H4 (cell line): ENCODE results near the gene TIAL1. TPM values are rescaled to one million over a fixed set of nuclear protein-coding genes. Genes with fewer than 3 reads are reported as not detected.
A peak's percentile ranks its signal among the peaks of the same experiment; 100 is the strongest.
"Not testable (repeated sequence)": the region's sequence is repeated elsewhere in the genome, so short reads cannot be mapped to it uniquely, and the experiment has no call there.

Experiments used
- DNase-seq: peaks from one replicate; pipeline ENCODE4 v3.0.0-alpha.2; 2015; ENCODE audit warnings: low spot score
- total RNA-seq: library from RNA; depleted of rRNA; stranded (reverse); fragments of >200 nt; shearing (Covaris generic); gene quantifications from 2 replicates; pipeline ENCODE4 v1.2.3, GENCODE V29; 2014

TIAL1 gene
- total RNA-seq, 1 experiment from 2014 or later: 51.4 TPM

- DNase-seq: no peak
These were observed 17.0 kb upstream of the TIAL1 start for GRCh38 chr10:119613741-119614140.

- no peak for DNase-seq
These were observed 14.7 kb upstream of the TIAL1 start for GRCh38 chr10:119611433-119611832.

- no peak for DNase-seq
These were observed 12.8 kb upstream of the TIAL1 start for GRCh38 chr10:119609516-119609915.

- DNase-seq: no peak
These were observed 11.8 kb upstream of the TIAL1 start for GRCh38 chr10:119608316-119609155.

- no peak for DNase-seq
These were observed 7.7 kb upstream of the TIAL1 start for GRCh38 chr10:119604468-119604867.

GRCh38 chr10:119602241-119603095 is 5.7 kb upstream of the TIAL1 start:
- no peak for DNase-seq

GRCh38 chr10:119598397-119598796 is 1.6 kb upstream of the TIAL1 start:
- no peak for DNase-seq

- DNase-seq: no peak
These were observed 832 bp upstream of the TIAL1 start for GRCh38 chr10:119597405-119598186.

GRCh38 chr10:119595676-119596515 is 868 bp downstream of the TIAL1 start:
- no peak for DNase-seq

GRCh38 chr10:119595134-119595675 is 1.6 kb downstream of the TIAL1 start:
- DNase-seq: no peak

GRCh38 chr10:119588071-119588470 is 8.7 kb downstream of the TIAL1 start:
- DNase-seq: no peak

GRCh38 chr10:119578355-119578754 is 18.4 kb downstream of the TIAL1 start:
- DNase-seq: no peak

- no peak for DNase-seq
These were observed 20.8 kb downstream of the TIAL1 start for GRCh38 chr10:119575991-119576390.

GRCh38 chr10:119575506-119575905 is 21.3 kb downstream of the TIAL1 start:
- peak; percentile 37 for DNase-seq

GRCh38 chr10:119567978-119568377 is 28.8 kb downstream of the TIAL1 start:
- DNase-seq: no peak

GRCh38 chr10:119562097-119562496 is 34.7 kb downstream of the TIAL1 start:
- no peak for DNase-seq

- not testable (repeated sequence) for DNase-seq
These were observed 37.3 kb downstream of the TIAL1 start for GRCh38 chr10:119559511-119559910.

- DNase-seq: not testable (repeated sequence)
These were observed 40.7 kb downstream of the TIAL1 start for GRCh38 chr10:119556081-119556480.

- DNase-seq: no peak
These were observed 41.5 kb downstream of the TIAL1 start for GRCh38 chr10:119555178-119555784.

GRCh38 chr10:119550827-119551226 is 45.9 kb downstream of the TIAL1 start:
- DNase-seq: no peak
